Fibroblast of gingiva (primary cell): ENCODE results near the gene GPC1.

ENCODE experiments used
- DNase-seq: peaks from one replicate; pipeline ENCODE4 v3.0.0-alpha.2; 2011; ENCODE audit warnings: low read depth

Gene GPC1

GRCh38 chr2:240442891-240443715, 7.6 kb downstream of the GPC1 start:
- DNase-seq: no peak

GRCh38 chr2:240443891-240444301, 8.4 kb downstream of the GPC1 start:
- no peak for DNase-seq

GRCh38 chr2:240444464-240444863, 9.0 kb downstream of the GPC1 start:
- DNase-seq: no peak

- DNase-seq: no peak
These were observed 10.6 kb downstream of the GPC1 start for GRCh38 chr2:240445961-240446663.

GRCh38 chr2:240446664-240447175, 11.3 kb downstream of the GPC1 start:
- no peak for DNase-seq

- DNase-seq: no peak
These were observed 11.9 kb downstream of the GPC1 start for GRCh38 chr2:240447331-240447730.

GRCh38 chr2:240447934-240448333, 12.5 kb downstream of the GPC1 start:
- no peak for DNase-seq

- DNase-seq: no peak
These were observed 13.2 kb downstream of the GPC1 start for GRCh38 chr2:240448387-240449274.

GRCh38 chr2:240449764-240450531, 14.5 kb downstream of the GPC1 start:
- no peak for DNase-seq

GRCh38 chr2:240450532-240451107, 15.2 kb downstream of the GPC1 start:
- DNase-seq: no peak

- no peak for DNase-seq
These were observed 15.7 kb downstream of the GPC1 start for GRCh38 chr2:240451108-240451611.

GRCh38 chr2:240451791-240452461, 16.5 kb downstream of the GPC1 start:
- no peak for DNase-seq

- DNase-seq: peak; percentile 64
These were observed 17.2 kb downstream of the GPC1 start for GRCh38 chr2:240452462-240453256.

GRCh38 chr2:240453461-240454105, 18.1 kb downstream of the GPC1 start:
- DNase-seq: no peak

- no peak for DNase-seq
These were observed 18.8 kb downstream of the GPC1 start for GRCh38 chr2:240454106-240454901.

- DNase-seq: no peak
These were observed 19.8 kb downstream of the GPC1 start for GRCh38 chr2:240455272-240455646.

GRCh38 chr2:240455647-240456446, 20.4 kb downstream of the GPC1 start:
- no peak for DNase-seq
